Measurements from ENCODE around the gene YIF1B.

DNA sequence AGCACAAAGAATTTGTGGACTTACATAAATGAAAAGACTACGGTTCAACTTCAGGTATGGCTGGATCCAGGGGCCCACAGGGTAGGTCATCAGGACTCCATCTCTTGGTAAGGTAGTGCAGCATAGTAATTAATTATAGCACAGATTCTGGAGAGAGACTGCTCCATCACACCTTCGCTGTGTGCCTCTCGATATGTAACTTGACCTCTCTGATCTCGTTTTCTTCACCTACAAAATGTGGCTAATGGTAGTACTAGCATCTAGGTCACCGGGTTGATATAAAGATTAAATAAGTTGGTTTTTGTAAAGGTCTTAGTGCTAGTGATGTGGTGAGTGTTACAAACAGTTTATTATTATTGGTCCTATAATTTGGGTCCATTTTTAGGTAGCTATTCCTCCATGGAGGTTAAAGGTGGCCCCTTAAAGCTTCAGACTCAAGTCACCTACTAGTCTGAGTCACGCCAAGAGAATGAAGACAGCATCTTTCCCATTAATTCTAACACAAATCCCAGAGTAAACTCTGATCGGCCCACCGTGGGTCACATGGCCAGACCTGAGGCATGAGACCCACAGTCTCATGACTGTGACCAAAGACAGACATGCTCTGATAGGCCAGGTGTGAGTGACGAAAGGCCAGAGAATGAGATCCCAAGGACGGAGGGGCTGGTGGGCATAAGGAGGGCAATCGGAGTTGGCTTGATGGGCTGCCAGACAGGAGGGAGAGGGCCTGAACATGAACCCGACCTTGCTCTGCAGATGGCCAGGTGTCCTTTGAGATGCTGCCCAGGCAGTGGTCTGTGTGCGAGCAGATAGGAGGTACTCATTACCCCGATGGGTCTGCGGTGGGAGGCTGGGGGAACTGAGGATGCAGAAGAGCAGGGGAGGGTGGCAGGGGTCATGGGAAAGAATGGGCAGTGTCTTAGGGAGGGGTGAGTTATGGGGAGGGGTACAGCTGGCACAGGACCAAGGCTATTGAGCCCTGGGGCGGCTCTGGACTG is 40.3 kb upstream of the YIF1B start:
- TF ChIP-seq, protein P1, sequence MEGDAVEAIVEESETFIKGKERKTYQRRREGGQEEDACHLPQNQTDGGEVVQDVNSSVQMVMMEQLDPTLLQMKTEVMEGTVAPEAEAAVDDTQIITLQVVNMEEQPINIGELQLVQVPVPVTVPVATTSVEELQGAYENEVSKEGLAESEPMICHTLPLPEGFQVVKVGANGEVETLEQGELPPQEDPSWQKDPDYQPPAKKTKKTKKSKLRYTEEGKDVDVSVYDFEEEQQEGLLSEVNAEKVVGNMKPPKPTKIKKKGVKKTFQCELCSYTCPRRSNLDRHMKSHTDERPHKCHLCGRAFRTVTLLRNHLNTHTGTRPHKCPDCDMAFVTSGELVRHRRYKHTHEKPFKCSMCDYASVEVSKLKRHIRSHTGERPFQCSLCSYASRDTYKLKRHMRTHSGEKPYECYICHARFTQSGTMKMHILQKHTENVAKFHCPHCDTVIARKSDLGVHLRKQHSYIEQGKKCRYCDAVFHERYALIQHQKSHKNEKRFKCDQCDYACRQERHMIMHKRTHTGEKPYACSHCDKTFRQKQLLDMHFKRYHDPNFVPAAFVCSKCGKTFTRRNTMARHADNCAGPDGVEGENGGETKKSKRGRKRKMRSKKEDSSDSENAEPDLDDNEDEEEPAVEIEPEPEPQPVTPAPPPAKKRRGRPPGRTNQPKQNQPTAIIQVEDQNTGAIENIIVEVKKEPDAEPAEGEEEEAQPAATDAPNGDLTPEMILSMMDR (IDR thresholded peaks at IDR 0.05; ENCODE audit: extremely low read depth in 1 of 2, insufficient read depth in 1 of 2, low read depth in 1 of 2, low read length in 2 of 2): no peak
- TF ChIP-seq POLR2A (IDR thresholded peaks at IDR 0.05; ENCODE audit: low read depth, low read length): no peak
- TF ChIP-seq EZH2 (IDR thresholded peaks at IDR 0.05; ENCODE audit: borderline replicate concordance, low read depth, low read length, severe bottlenecking): no peak
- no peak for TF ChIP-seq MAX (IDR thresholded peaks at IDR 0.05; ENCODE audit: insufficient read depth, insufficient read length)
